ENCODE data around the gene RAB28.

DNA sequence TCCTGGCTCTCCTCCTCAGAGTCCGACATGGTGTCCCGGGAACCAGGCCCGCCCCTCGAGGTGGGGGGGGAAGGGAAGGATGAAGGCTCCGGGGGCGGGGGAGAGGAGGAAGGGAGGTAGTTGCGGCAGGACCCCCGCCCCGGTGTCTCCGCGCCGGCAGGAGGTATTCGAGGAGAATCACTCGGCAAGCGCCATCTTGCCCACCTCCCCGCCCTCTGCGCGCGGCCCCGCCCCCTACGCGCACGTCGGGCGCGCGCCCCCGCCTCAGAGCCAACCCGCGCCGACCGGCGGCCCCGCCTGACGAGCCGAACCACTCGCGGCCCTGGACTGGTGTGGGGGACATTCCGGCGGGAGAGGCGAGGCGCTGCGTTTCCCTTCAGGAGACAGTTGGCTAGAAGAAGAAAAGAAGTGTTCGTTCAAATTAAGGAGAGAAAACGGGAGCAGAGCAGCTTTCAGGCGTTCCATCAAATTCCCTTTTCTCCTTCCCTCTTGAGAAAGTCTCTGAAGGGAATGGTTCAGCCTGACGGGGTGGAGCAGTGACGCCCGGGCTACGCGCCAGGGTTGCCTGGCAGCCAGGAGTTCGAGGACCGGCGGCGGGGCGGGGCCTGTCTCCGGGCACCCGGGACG lies at the start of gene RAB28:
- TF ChIP-seq, protein P1, sequence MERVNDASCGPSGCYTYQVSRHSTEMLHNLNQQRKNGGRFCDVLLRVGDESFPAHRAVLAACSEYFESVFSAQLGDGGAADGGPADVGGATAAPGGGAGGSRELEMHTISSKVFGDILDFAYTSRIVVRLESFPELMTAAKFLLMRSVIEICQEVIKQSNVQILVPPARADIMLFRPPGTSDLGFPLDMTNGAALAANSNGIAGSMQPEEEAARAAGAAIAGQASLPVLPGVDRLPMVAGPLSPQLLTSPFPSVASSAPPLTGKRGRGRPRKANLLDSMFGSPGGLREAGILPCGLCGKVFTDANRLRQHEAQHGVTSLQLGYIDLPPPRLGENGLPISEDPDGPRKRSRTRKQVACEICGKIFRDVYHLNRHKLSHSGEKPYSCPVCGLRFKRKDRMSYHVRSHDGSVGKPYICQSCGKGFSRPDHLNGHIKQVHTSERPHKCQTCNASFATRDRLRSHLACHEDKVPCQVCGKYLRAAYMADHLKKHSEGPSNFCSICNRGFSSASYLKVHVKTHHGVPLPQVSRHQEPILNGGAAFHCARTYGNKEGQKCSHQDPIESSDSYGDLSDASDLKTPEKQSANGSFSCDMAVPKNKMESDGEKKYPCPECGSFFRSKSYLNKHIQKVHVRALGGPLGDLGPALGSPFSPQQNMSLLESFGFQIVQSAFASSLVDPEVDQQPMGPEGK (CRISPR knock-in tag; IDR thresholded peaks at IDR 0.05; ENCODE audit: borderline replicate concordance) = no peak
- TF ChIP-seq ARNTL (CRISPR knock-in tag; IDR thresholded peaks at IDR 0.05; ENCODE audit: borderline replicate concordance, low read depth) = no peak
- TF ChIP-seq ZNF8 (CRISPR knock-in tag; IDR thresholded peaks at IDR 0.05) = no peak
